HFF-Myc (cell line): ENCODE measurements around the gene PTPN14.

Experiments
- DNase-seq: peaks from one replicate; pipeline ENCODE4 v3.0.0-alpha.2; 2011; ENCODE audit warnings: low read depth; ENCODE audit errors: extremely low read depth
- H3K4me3 ChIP-seq: replicated peaks from 2 replicates; pipeline ENCODE4 v1.5.1; 2011; ENCODE audit warnings: low read depth, mild to moderate bottlenecking, control low read depth, low read length
- TF ChIP-seq, protein P1 (sequence below): IDR thresholded peaks from 2 replicates; pipeline ENCODE4 v1.5.1; 2012; ENCODE audit warnings: mild to moderate bottlenecking, low read depth, low read length, control low read depth; ENCODE audit errors: missing control alignments

PTPN14 gene

DNA sequence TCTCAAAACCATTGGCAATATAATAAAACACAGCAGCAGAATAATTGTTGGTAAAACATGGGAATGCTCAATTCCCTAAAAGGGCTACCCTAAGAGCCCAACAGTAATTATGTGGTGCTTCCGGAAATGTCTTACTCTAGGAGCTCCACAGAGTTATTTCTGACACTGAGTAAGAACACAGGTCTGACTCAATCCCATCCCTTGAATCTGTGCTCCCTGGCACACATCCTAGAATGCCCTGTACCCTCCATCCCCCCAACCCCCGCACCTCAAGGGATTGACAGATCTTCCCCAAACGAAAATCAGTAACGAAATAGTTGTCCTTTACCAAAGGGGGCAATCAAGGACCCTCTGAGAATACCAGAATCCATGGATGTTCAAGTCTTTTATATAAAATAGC lies 198.6 kb downstream of the PTPN14 start:
- DNase-seq: no peak
- TF ChIP-seq, protein P1, sequence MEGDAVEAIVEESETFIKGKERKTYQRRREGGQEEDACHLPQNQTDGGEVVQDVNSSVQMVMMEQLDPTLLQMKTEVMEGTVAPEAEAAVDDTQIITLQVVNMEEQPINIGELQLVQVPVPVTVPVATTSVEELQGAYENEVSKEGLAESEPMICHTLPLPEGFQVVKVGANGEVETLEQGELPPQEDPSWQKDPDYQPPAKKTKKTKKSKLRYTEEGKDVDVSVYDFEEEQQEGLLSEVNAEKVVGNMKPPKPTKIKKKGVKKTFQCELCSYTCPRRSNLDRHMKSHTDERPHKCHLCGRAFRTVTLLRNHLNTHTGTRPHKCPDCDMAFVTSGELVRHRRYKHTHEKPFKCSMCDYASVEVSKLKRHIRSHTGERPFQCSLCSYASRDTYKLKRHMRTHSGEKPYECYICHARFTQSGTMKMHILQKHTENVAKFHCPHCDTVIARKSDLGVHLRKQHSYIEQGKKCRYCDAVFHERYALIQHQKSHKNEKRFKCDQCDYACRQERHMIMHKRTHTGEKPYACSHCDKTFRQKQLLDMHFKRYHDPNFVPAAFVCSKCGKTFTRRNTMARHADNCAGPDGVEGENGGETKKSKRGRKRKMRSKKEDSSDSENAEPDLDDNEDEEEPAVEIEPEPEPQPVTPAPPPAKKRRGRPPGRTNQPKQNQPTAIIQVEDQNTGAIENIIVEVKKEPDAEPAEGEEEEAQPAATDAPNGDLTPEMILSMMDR: no peak
- H3K4me3 ChIP-seq: no peak overlapping the region

DNA sequence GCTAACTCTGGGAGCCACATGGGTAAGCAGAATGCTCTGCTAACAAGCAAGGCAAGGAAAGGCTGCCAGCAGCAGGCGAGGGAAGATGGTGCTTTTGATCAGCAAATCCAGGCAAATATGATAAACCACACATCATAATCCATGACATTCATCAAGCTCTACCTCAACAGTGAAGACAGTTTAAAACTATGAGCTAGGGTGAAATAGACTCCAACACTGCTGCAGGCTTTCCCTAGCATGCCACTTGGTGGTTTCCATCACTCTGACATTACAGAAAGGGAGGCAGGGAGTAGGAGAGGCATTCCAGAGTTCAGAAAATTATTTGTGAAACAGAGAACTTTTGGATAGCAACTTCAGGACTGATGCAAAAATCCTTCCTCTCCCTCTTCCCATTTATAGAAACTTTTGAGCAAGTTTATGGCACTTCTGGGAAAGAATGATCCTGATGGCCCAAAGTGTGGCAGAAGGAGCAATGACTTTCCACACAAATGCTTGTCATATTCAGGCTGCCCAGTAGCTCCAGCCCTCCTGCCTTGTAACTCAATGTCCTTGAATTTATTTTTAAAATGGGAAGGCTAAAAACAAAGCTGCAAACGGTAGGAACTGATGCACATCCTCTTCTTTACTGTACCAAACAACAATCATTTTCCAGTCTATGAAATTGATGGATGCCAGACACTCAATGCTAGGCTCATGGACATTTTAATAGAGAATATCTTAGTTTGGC lies 199.7 kb downstream of the PTPN14 start:
- no peak for DNase-seq
- TF ChIP-seq, protein P1: no peak
- no peak overlapping the region for H3K4me3 ChIP-seq

DNA sequence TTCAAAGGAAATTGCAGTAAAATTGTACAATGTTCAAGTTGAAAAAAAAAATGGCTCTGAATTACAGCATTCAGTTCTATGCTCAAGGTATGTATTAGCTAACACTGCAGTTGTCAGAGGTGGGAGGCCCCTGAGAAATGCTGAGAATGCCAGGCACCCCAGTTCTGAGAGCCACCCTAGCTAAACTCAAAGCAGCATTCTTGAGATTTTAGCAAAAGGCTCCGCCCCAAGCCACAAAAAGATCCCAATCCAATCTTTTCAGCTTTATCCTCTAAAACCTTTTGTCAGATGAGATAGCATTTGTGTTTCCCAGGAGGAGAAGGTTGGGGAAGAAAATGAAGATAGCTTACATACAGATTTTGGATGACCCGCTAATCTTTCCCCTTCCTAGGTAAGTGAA lies 201.6 kb downstream of the PTPN14 start:
- H3K4me3 ChIP-seq: no peak overlapping the region
- TF ChIP-seq, protein P1: no peak
- DNase-seq: no peak

- DNase-seq: no peak
- H3K4me3 ChIP-seq: no peak overlapping the region
- TF ChIP-seq, protein P1: no peak
Measured at GRCh38 chr1:214349008-214349407, 202.4 kb downstream of the PTPN14 start.

GRCh38 chr1:214344897-214345296 lies 206.5 kb downstream of the PTPN14 start:
- DNase-seq: no peak
- H3K4me3 ChIP-seq: no peak overlapping the region
- TF ChIP-seq, protein P1: no peak

DNA sequence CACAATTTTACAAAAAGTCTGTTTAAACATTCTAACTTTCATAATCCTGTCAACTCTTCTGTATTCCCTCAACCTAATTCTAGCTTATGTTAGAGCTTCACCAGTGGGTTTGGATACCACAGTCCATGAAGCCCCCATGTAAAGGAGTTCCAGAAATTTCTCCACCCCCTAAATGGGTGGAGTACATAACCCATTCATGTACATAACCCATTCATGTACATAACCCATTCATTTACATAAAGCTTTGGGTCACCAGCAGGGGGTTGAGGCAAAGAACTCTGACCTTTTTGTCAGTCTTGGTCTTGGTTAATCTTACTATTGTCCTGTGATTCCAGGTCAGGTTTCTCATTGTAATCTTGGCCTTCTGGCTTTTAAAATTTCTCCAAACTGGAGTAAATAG lies 208.9 kb downstream of the PTPN14 start:
- no peak overlapping the region for H3K4me3 ChIP-seq
- DNase-seq: no peak
- TF ChIP-seq, protein P1: no peak

- TF ChIP-seq, protein P1: no peak
- DNase-seq: no peak
- H3K4me3 ChIP-seq: no peak overlapping the region
Measured at GRCh38 chr1:214341932-214342331, 209.5 kb downstream of the PTPN14 start.
